Vagina (tissue), 2 donors: ENCODE measurements around the gene MTHFD1L. TPM values are rescaled to one million over a fixed set of nuclear protein-coding genes. Genes with fewer than 3 reads are reported as not detected.

Experiments
- DNase-seq, 2 donors: peaks; one replicate each; pipeline ENCODE4 v3.0.0-alpha.2; 2017; ENCODE audit errors: extremely low spot score in 2 of 2
- H3K27ac ChIP-seq: fragments of 200-600 bp; sonication (generic); one replicate; pipeline ENCODE4 v1.5.1; 2019
- H3K27me3 ChIP-seq: fragments of 200-600 bp; sonication (generic); one replicate; pipeline ENCODE4 v1.5.1; 2019
- H3K36me3 ChIP-seq, 2 donors: fragments of 200-600 bp; sonication (generic); one replicate each; pipeline ENCODE4 v1.5.1; 2017 to 2019
- H3K4me1 ChIP-seq: fragments of 200-600 bp; sonication (generic); one replicate; pipeline ENCODE4 v1.5.1; 2019
- H3K4me3 ChIP-seq, 2 donors: fragments of 200-600 bp; sonication (generic); 1 replicate in 1 of 2; 2 replicates in 1 of 2; pipeline ENCODE4 v1.5.1; 2016 to 2019
- H3K9me3 ChIP-seq: fragments of 200-600 bp; sonication (generic); one replicate; pipeline ENCODE4 v1.5.1; 2019
- POLR2A ChIP-seq, 2 donors: fragments of 450-650 bp; IDR thresholded peaks; one replicate each; pipeline ENCODE4 v1.6.1; 2017; ENCODE audit warnings: antibody characterized with exemption in 2 of 2, mild to moderate bottlenecking in 2 of 2, moderate library complexity in 2 of 2
- POLR2AphosphoS5 ChIP-seq, 2 donors: sonication (generic); formaldehyde crosslinking; IDR thresholded peaks; one replicate each; pipeline ENCODE4 v1.9.0; 2017; ENCODE audit warnings: antibody characterized with exemption in 2 of 2, mild to moderate bottlenecking in 2 of 2, low read depth in 1 of 2; ENCODE audit not compliant: insufficient read depth in 1 of 2
- intact Hi-C: fragments of 100-400 bp; cut with DNase I; formaldehyde crosslinking; loops from one replicate; pipeline ENCODE4 v1.15.1; 2023
- total RNA-seq: library from RNA; depleted of rRNA; stranded (reverse); fragments of >200 nt; gene quantifications from one replicate; pipeline ENCODE4 v1.2.3, GENCODE V29; 2016
- TF ChIP-seq, protein P1 (sequence below), 3 experiments: fragments of 450-650 bp in 2 of 3; fragments of 200-600 bp in 1 of 3; sonication (generic) in 1 of 3; IDR thresholded peaks; one replicate each; pipeline ENCODE4 v1.5.1; 2017 to 2019; ENCODE audit warnings: antibody characterized with exemption in 3 of 3, mild to moderate bottlenecking in 2 of 3, moderate library complexity in 2 of 3

MTHFD1L gene
- total RNA-seq, 1 donor from 2014 or later, result 2.7 TPM

DNA sequence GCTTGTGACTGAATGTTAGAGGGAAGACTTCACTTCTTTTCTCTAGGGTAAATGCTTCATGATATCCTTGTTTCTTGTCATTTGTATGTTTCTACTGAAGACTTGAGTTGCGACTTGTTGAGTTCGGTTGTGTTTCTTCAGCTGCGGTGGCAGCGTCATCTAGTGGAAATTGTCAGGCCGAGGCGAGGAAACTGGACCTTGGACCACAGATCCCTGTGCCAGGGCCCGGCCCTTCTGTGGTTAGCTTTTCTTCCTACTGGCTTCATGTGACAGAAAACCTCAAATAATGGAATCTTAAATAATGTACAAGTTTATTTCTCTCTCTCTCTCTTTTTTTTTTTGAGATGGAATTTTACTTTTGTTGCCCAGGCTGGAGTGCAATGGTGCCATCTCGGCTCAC, 12.4 kb downstream of the MTHFD1L start:
- Histone ChIP-seq H3K4me3 (no peak overlapping the region), H3K4me1 (peaks cover 13% of the 10 kb centered on the region), H3K27me3 (no peaks in the 10 kb centered on the region), H3K36me3 (no peaks in the 10 kb centered on the region), H3K9me3 (no peaks in the 10 kb centered on the region), H3K27ac (no peak overlapping the region)
- DNase-seq, result no peak
- intact Hi-C loops, result no loop called here
- TF ChIP-seq POLR2AphosphoS5 (IDR thresholded peaks at IDR 0.05; ENCODE audit: insufficient read depth in 1 of 2, low read depth in 1 of 2), result no peak
- TF ChIP-seq, protein P1, sequence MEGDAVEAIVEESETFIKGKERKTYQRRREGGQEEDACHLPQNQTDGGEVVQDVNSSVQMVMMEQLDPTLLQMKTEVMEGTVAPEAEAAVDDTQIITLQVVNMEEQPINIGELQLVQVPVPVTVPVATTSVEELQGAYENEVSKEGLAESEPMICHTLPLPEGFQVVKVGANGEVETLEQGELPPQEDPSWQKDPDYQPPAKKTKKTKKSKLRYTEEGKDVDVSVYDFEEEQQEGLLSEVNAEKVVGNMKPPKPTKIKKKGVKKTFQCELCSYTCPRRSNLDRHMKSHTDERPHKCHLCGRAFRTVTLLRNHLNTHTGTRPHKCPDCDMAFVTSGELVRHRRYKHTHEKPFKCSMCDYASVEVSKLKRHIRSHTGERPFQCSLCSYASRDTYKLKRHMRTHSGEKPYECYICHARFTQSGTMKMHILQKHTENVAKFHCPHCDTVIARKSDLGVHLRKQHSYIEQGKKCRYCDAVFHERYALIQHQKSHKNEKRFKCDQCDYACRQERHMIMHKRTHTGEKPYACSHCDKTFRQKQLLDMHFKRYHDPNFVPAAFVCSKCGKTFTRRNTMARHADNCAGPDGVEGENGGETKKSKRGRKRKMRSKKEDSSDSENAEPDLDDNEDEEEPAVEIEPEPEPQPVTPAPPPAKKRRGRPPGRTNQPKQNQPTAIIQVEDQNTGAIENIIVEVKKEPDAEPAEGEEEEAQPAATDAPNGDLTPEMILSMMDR (IDR thresholded peaks at IDR 0.05), result no peak
- TF ChIP-seq POLR2A (IDR thresholded peaks at IDR 0.05), result no peak

GRCh38 chr6:150878347-150879213, 13.1 kb downstream of the MTHFD1L start:
- DNase-seq, result no peak
- Histone ChIP-seq H3K36me3 (no peaks in the 10 kb centered on the region), H3K27ac (no peak overlapping the region), H3K9me3 (no peaks in the 10 kb centered on the region), H3K4me1 (peaks cover 17% of the 10 kb centered on the region), H3K4me3 (no peak overlapping the region), H3K27me3 (no peaks in the 10 kb centered on the region)
- intact Hi-C loops, result no loop called here
- TF ChIP-seq POLR2AphosphoS5 (IDR thresholded peaks at IDR 0.05; ENCODE audit: insufficient read depth in 1 of 2, low read depth in 1 of 2) (no peak), POLR2A (IDR thresholded peaks at IDR 0.05) (no peak)
- TF ChIP-seq, protein P1 (IDR thresholded peaks at IDR 0.05), result no peak

DNA sequence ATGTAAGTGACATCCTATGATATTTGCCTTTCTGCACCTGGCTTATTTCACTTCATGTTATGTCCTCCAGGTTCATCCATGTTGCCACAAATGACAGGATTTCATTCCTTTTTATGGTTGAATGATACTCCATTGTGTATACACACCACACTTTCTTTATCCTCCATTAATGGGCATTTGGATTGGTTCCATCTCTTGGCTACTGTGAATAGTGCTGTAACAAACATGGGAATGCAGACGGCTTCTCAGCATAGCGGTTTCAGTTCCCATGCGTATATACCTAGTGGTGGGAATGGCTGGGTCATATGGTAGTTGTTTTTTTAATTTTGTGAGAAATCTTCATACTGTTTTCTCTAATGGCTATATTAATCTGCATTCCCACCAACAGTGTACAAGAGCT, 14.8 kb downstream of the MTHFD1L start:
- Histone ChIP-seq H3K27me3 (no peaks in the 10 kb centered on the region), H3K4me1 (peaks cover 17% of the 10 kb centered on the region), H3K9me3 (no peaks in the 10 kb centered on the region), H3K36me3 (no peaks in the 10 kb centered on the region), H3K27ac (no peak overlapping the region), H3K4me3 (no peak overlapping the region)
- intact Hi-C loops, result no loop called here
- no peak for TF ChIP-seq POLR2A (IDR thresholded peaks at IDR 0.05)
- no peak for TF ChIP-seq POLR2AphosphoS5 (IDR thresholded peaks at IDR 0.05; ENCODE audit: insufficient read depth in 1 of 2, low read depth in 1 of 2)
- TF ChIP-seq, protein P1 (IDR thresholded peaks at IDR 0.05), result no peak
- DNase-seq, result no peak

GRCh38 chr6:150881911-150882481, 16.5 kb downstream of the MTHFD1L start:
- Histone ChIP-seq H3K9me3 (no peaks in the 10 kb centered on the region), H3K27ac (peak overlapping the region; percentile 20), H3K4me1 (peaks cover 17% of the 10 kb centered on the region), H3K4me3 (no peak overlapping the region), H3K27me3 (no peaks in the 10 kb centered on the region), H3K36me3 (no peaks in the 10 kb centered on the region)
- no peak for DNase-seq
- intact Hi-C loops, result no loop called here
- TF ChIP-seq, protein P1 (IDR thresholded peaks at IDR 0.05), result no peak
- TF ChIP-seq POLR2AphosphoS5 (IDR thresholded peaks at IDR 0.05; ENCODE audit: insufficient read depth in 1 of 2, low read depth in 1 of 2) (peak in 1 of 2 donors; percentile 84), POLR2A (IDR thresholded peaks at IDR 0.05) (no peak)

- DNase-seq, result no peak
- intact Hi-C loops, result no loop called here
- Histone ChIP-seq H3K27me3 (no peaks in the 10 kb centered on the region), H3K9me3 (no peaks in the 10 kb centered on the region), H3K4me1 (peaks cover 17% of the 10 kb centered on the region), H3K27ac (peak overlapping the region; percentile 20), H3K36me3 (no peaks in the 10 kb centered on the region), H3K4me3 (no peak overlapping the region)
- no peak for TF ChIP-seq POLR2A (IDR thresholded peaks at IDR 0.05)
- TF ChIP-seq, protein P1 (IDR thresholded peaks at IDR 0.05), result no peak
- no peak for TF ChIP-seq POLR2AphosphoS5 (IDR thresholded peaks at IDR 0.05; ENCODE audit: insufficient read depth in 1 of 2, low read depth in 1 of 2)
These were observed 18.0 kb downstream of the MTHFD1L start for GRCh38 chr6:150883521-150883920.
